ENCODE results near the gene IKBKG.

GRCh38 chrX:154509455-154509854 lies 38.0 kb upstream of the IKBKG start:
- no peak for TF ChIP-seq CCAR2 (optimal IDR thresholded peaks at IDR 0.05; ENCODE audit: low read depth, low read length)
- TF ChIP-seq ZKSCAN8 (CRISPR knock-in tag; IDR thresholded peaks at IDR 0.05; ENCODE audit: borderline replicate concordance), result no peak
- no peak for TF ChIP-seq CBX1 (IDR thresholded peaks at IDR 0.05; ENCODE audit: low read depth)
- TF ChIP-seq THAP11 (CRISPR knock-in tag; IDR thresholded peaks at IDR 0.05), result no peak
